Spleen (tissue), 7 donors: ENCODE results near the gene ZNF148.

Source experiments
- CTCF ChIP-seq, 11 experiments: fragments of 200-600 bp in 7 of 11; fragments of 450-650 bp in 4 of 11; sonication (generic) in 4 of 11; IDR thresholded peaks in 8 of 11; conservative IDR thresholded peaks in 3 of 11; 1 replicate in 7 of 11; 2 replicates in 4 of 11; pipeline versions ENCODE4 v1.4.0 to v1.8.0; 2016 to 2021; ENCODE audit warnings: antibody characterized with exemption in 11 of 11, inconsistent platforms in 4 of 11, mild to moderate bottlenecking in 1 of 11
- POLR2A ChIP-seq, 3 donors: fragments of 450-650 bp; IDR thresholded peaks; one replicate each; pipeline ENCODE4 v1.5.1; 2017; ENCODE audit warnings: antibody characterized with exemption in 3 of 3, mild to moderate bottlenecking in 1 of 3
- donor health status: DM: no; HTN: no; CAD: no; lungs with moderate emphysema.
- donor health status: DM: no; HTN: no; CAD: no.
- donor health status: DM: no; HTN: no; CAD: no.

DNA sequence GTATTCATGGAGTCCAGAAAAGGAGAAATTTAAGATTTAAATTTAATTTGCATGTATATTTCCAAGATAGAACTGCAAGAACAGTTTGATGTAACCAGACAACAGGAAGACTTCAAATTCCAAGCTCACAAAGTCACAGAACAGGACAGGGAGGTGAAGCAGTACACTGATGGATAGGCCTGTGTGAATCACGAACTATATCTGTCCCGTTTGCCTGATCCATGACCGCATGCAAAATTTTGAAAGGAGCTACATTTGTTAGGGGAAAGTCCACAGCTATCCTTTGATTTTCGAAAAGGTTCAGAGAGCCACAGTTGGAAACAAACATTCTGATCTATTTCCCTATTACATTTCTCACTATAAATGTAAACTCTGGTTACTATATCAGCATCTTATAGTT lies 83.1 kb downstream of the ZNF148 start:
- no peak for TF ChIP-seq CTCF (IDR thresholded peaks at IDR 0.05 in 8 of 11, conservative IDR thresholded peaks at IDR 0.05 in 3 of 11)
- no peak for TF ChIP-seq POLR2A (IDR thresholded peaks at IDR 0.05)
